Liver (tissue), 3 donors: ENCODE results near the gene NAA30.

Source experiments
- EGR1 ChIP-seq, 2 donors: IDR thresholded peaks; 2 replicates each; pipeline ENCODE4 v1.6.1; 2016 to 2018; ENCODE audit warnings: antibody characterized with exemption in 2 of 2, low read depth in 2 of 2
- GABPA ChIP-seq, 2 donors: IDR thresholded peaks in 1 of 2; conservative IDR thresholded peaks in 1 of 2; 2 replicates each; pipeline ENCODE4 v1.6.1; 2016; ENCODE audit warnings: antibody characterized with exemption in 2 of 2, mild to moderate bottlenecking in 1 of 2, moderate library complexity in 1 of 2
- HNF4A ChIP-seq, 2 donors: conservative IDR thresholded peaks; 2 replicates each; pipeline ENCODE4 v1.6.1; 2016; ENCODE audit warnings: antibody characterized with exemption in 2 of 2, mild to moderate bottlenecking in 2 of 2
- HNF4G ChIP-seq: IDR thresholded peaks from 2 replicates; pipeline ENCODE4 v1.6.1; 2016; ENCODE audit warnings: antibody characterized with exemption
- JUND ChIP-seq, 2 donors: IDR thresholded peaks; 2 replicates each; pipeline ENCODE4 v1.6.1; 2016; ENCODE audit warnings: antibody characterized with exemption in 2 of 2
- RAD21 ChIP-seq, 2 donors: IDR thresholded peaks; 2 replicates each; pipeline ENCODE4 v1.6.1; 2016; ENCODE audit warnings: antibody characterized with exemption in 2 of 2, mild to moderate bottlenecking in 2 of 2
- SP1 ChIP-seq: IDR thresholded peaks from 2 replicates; pipeline ENCODE4 v1.6.1; 2018; ENCODE audit warnings: antibody characterized with exemption, mild to moderate bottlenecking
- YY1 ChIP-seq: IDR thresholded peaks from 2 replicates; pipeline ENCODE4 v1.6.1; 2016; ENCODE audit warnings: antibody characterized with exemption, mild to moderate bottlenecking
- ZBTB33 ChIP-seq: IDR thresholded peaks from 2 replicates; pipeline ENCODE4 v1.6.1; 2016; ENCODE audit warnings: antibody characterized with exemption
- TF ChIP-seq, protein P1 (sequence below): IDR thresholded peaks from 2 replicates; pipeline ENCODE4 v1.6.1; 2016; ENCODE audit warnings: antibody characterized with exemption
- TF ChIP-seq, protein P2 (sequence below): fragments of 150-350 bp; IDR thresholded peaks from 2 replicates; pipeline ENCODE4 v1.5.1; 2017; ENCODE audit warnings: improper control_type of control experiment, low read depth, low read length; ENCODE audit not compliant: missing input control
- donor health status: healthy.
- donor health status: healthy.

- TF ChIP-seq GABPA (IDR thresholded peaks at IDR 0.05 in 1 of 2, conservative IDR thresholded peaks at IDR 0.05 in 1 of 2) (no peak), SP1 (no peak), HNF4G (no peak), YY1 (no peak), EGR1 (IDR thresholded peaks at IDR 0.05; ENCODE audit: low read depth in 2 of 2) (no peak), JUND (IDR thresholded peaks at IDR 0.05) (no peak), RAD21 (IDR thresholded peaks at IDR 0.05) (no peak), ZBTB33 (no peak), HNF4A (conservative IDR thresholded peaks at IDR 0.05) (no peak)
- TF ChIP-seq, protein P1, sequence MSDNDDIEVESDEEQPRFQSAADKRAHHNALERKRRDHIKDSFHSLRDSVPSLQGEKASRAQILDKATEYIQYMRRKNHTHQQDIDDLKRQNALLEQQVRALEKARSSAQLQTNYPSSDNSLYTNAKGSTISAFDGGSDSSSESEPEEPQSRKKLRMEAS, result no peak
- TF ChIP-seq, protein P2, sequence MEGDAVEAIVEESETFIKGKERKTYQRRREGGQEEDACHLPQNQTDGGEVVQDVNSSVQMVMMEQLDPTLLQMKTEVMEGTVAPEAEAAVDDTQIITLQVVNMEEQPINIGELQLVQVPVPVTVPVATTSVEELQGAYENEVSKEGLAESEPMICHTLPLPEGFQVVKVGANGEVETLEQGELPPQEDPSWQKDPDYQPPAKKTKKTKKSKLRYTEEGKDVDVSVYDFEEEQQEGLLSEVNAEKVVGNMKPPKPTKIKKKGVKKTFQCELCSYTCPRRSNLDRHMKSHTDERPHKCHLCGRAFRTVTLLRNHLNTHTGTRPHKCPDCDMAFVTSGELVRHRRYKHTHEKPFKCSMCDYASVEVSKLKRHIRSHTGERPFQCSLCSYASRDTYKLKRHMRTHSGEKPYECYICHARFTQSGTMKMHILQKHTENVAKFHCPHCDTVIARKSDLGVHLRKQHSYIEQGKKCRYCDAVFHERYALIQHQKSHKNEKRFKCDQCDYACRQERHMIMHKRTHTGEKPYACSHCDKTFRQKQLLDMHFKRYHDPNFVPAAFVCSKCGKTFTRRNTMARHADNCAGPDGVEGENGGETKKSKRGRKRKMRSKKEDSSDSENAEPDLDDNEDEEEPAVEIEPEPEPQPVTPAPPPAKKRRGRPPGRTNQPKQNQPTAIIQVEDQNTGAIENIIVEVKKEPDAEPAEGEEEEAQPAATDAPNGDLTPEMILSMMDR, result no peak
These were observed 35.1 kb upstream of the NAA30 start for GRCh38 chr14:57355081-57355800.
